Measurements from ENCODE around the gene ANXA7.
"Not testable (repeated sequence)": the region's sequence is repeated elsewhere in the genome, so short reads cannot be mapped to it uniquely, and the experiment has no call there.

The ANXA7 gene

DNA sequence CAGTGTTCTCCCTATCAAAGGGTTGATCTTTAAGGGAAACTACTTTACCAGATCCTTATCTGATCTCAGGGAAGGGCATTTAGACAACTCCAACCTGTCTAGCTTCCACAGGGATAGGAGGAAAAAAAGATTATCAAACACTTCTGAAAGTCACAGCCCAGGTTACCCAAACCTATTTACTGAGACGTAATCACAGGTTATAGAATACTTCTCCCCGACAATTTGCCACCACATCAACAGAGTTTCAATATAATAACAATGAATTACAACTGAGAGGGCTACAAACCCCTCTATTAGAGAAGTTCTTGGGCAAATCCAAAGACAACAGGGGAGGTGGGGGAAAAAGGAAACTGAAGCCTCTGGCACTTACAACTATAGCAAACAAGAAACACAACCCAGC lies 81.5 kb downstream of the ANXA7 start:
- H3K27ac ChIP-seq = no peak overlapping the region
- no peak overlapping the region for H2AFZ ChIP-seq (ENCODE audit: low read depth)
- H3K27me3 ChIP-seq (ENCODE audit: insufficient read depth, low read depth) = no peaks in the 10 kb centered on the region
- H3K4me2 ChIP-seq = no peak overlapping the region
- no peaks in the 10 kb centered on the region for H3K79me2 ChIP-seq (ENCODE audit: insufficient read depth, low read depth)
- H3K36me3 ChIP-seq (ENCODE audit: insufficient read depth) = no peaks in the 10 kb centered on the region
- no peaks in the 10 kb centered on the region for H4K20me1 ChIP-seq (ENCODE audit: insufficient read depth)
- no peak for TF ChIP-seq CTCF (conservative IDR thresholded peaks at IDR 0.05; ENCODE audit: low read depth, low read length)
- H3K4me1 ChIP-seq (ENCODE audit: low read depth, poor library complexity, severe bottlenecking) = no peaks in the 10 kb centered on the region
- H3K9ac ChIP-seq = no peak overlapping the region
- no peak overlapping the region for H3K4me3 ChIP-seq (IDR thresholded peaks at IDR 0.05; ENCODE audit: insufficient read depth, low read depth, low read length)

DNA sequence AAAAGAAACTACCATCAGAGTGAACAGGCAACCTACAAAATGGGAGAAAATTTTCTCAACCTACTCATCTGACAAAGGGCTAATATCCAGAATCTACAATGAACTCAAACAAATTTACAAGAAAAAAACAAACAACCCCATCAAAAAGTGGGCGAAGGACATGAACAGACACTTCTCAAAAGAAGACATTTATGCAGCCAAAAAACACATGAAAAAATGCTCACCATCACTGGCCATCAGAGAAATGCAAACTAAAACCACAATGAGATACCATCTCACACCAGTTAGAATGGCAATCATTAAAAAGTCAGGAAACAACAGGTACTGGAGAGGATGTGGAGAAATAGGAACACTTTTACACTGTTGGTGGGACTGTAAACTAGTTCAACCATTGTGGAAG lies 85.3 kb downstream of the ANXA7 start:
- H4K20me1 ChIP-seq (ENCODE audit: insufficient read depth); H3K9ac ChIP-seq; H3K79me2 ChIP-seq (ENCODE audit: insufficient read depth, low read depth); H2AFZ ChIP-seq (ENCODE audit: low read depth); H3K4me3 ChIP-seq (IDR thresholded peaks at IDR 0.05; ENCODE audit: insufficient read depth, low read depth, low read length); H3K36me3 ChIP-seq (ENCODE audit: insufficient read depth); H3K4me2 ChIP-seq; H3K27me3 ChIP-seq (ENCODE audit: insufficient read depth, low read depth); H3K27ac ChIP-seq; H3K4me1 ChIP-seq (ENCODE audit: low read depth, poor library complexity, severe bottlenecking): not testable (repeated sequence)

- H3K4me1 ChIP-seq (ENCODE audit: low read depth, poor library complexity, severe bottlenecking); H3K4me3 ChIP-seq (IDR thresholded peaks at IDR 0.05; ENCODE audit: insufficient read depth, low read depth, low read length); H3K4me2 ChIP-seq; H2AFZ ChIP-seq (ENCODE audit: low read depth); H3K27me3 ChIP-seq (ENCODE audit: insufficient read depth, low read depth); H4K20me1 ChIP-seq (ENCODE audit: insufficient read depth); H3K27ac ChIP-seq; H3K79me2 ChIP-seq (ENCODE audit: insufficient read depth, low read depth); H3K36me3 ChIP-seq (ENCODE audit: insufficient read depth); H3K9ac ChIP-seq: not testable (repeated sequence)
Measured at GRCh38 chr10:73325290-73325689, 88.6 kb downstream of the ANXA7 start.
